HepG2 (cell line): ENCODE measurements around the gene VCL. TPM values are rescaled to one million over a fixed set of nuclear protein-coding genes. Genes with fewer than 3 reads are reported as not detected.

ENCODE experiments used
- AKAP8 ChIP-seq: sonication (generic); formaldehyde crosslinking; IDR thresholded peaks from 2 replicates; pipeline ENCODE4 v1.5.1; 2020; ENCODE audit warnings: mild to moderate bottlenecking, missing genetic modification reagents
- CC2D1A ChIP-seq: sonication (generic); formaldehyde crosslinking; IDR thresholded peaks from 2 replicates; pipeline ENCODE4 v1.8.1; 2023; ENCODE audit warnings: mild to moderate bottlenecking, missing genetic modification reagents
- EEA1 ChIP-seq: sonication (generic); formaldehyde crosslinking; IDR thresholded peaks from 2 replicates; pipeline ENCODE4 v1.5.1; 2020; ENCODE audit warnings: mild to moderate bottlenecking, missing genetic modification reagents, borderline replicate concordance
- HINFP ChIP-seq: sonication (generic); formaldehyde crosslinking; IDR thresholded peaks from 2 replicates; pipeline ENCODE4 v1.4.0; 2020; ENCODE audit warnings: low read depth, mild to moderate bottlenecking, missing genetic modification reagents
- HOXA5 ChIP-seq: sonication (generic); formaldehyde crosslinking; IDR thresholded peaks from 2 replicates; pipeline ENCODE4 v1.4.0; 2020; ENCODE audit warnings: missing genetic modification reagents
- HOXA7 ChIP-seq: sonication (generic); formaldehyde crosslinking; IDR thresholded peaks from 2 replicates; pipeline ENCODE4 v1.8.1; 2022; ENCODE audit warnings: mild to moderate bottlenecking, missing genetic modification reagents, moderate library complexity
- IRF2 ChIP-seq: IDR thresholded peaks from 2 replicates; pipeline ENCODE4 v1.6.1; 2018; ENCODE audit warnings: missing genetic modification reagents, missing compliant biosample characterization
- KAT8 ChIP-seq: IDR thresholded peaks from 2 replicates; pipeline ENCODE4 v1.6.1; 2016; ENCODE audit warnings: missing genetic modification reagents, missing compliant biosample characterization
- KLF13 ChIP-seq: sonication (generic); formaldehyde crosslinking; IDR thresholded peaks from 2 replicates; pipeline ENCODE4 v1.4.0; 2020; ENCODE audit warnings: mild to moderate bottlenecking, missing genetic modification reagents
- NKX3-1 ChIP-seq: sonication (generic); formaldehyde crosslinking; IDR thresholded peaks from 2 replicates; pipeline ENCODE4 v1.5.0; 2020; ENCODE audit warnings: missing genetic modification reagents
- PHF21A ChIP-seq: sonication (generic); formaldehyde crosslinking; IDR thresholded peaks from 2 replicates; pipeline ENCODE4 v1.5.0; 2020; ENCODE audit warnings: mild to moderate bottlenecking, missing genetic modification reagents
- PITX1 ChIP-seq: sonication (generic); formaldehyde crosslinking; IDR thresholded peaks from 2 replicates; pipeline ENCODE4 v1.5.1; 2020; ENCODE audit warnings: mild to moderate bottlenecking, missing genetic modification reagents
- RBAK ChIP-seq: sonication (generic); formaldehyde crosslinking; IDR thresholded peaks from 2 replicates; pipeline ENCODE4 v1.5.1; 2020; ENCODE audit warnings: mild to moderate bottlenecking, missing genetic modification reagents
- SMAD3 ChIP-seq: sonication (generic); formaldehyde crosslinking; IDR thresholded peaks from 2 replicates; pipeline ENCODE4 v1.4.0; 2020; ENCODE audit warnings: missing genetic modification reagents
- ZBTB37 ChIP-seq: sonication (generic); formaldehyde crosslinking; IDR thresholded peaks from 2 replicates; pipeline ENCODE4 v1.4.0; 2020; ENCODE audit warnings: mild to moderate bottlenecking, missing genetic modification reagents
- ZNF101 ChIP-seq: sonication (generic); formaldehyde crosslinking; IDR thresholded peaks from 2 replicates; pipeline ENCODE4 v1.4.0; 2020; ENCODE audit warnings: mild to moderate bottlenecking, low read depth, missing genetic modification reagents, borderline replicate concordance
- ZNF225 ChIP-seq: sonication (generic); formaldehyde crosslinking; IDR thresholded peaks from 2 replicates; pipeline ENCODE4 v1.4.0; 2020; ENCODE audit warnings: mild to moderate bottlenecking, missing genetic modification reagents
- ZNF232 ChIP-seq: sonication (generic); formaldehyde crosslinking; IDR thresholded peaks from 2 replicates; pipeline ENCODE4 v1.4.0; 2020; ENCODE audit warnings: missing genetic modification reagents, borderline replicate concordance
- ZNF3 ChIP-seq: IDR thresholded peaks from 2 replicates; pipeline ENCODE4 v1.7.0; 2017; ENCODE audit warnings: inconsistent platforms
- ZNF317 ChIP-seq: sonication (generic); formaldehyde crosslinking; IDR thresholded peaks from 2 replicates; pipeline ENCODE4 v1.5.0; 2020; ENCODE audit warnings: mild to moderate bottlenecking, missing genetic modification reagents
- ZNF326 ChIP-seq: sonication (generic); formaldehyde crosslinking; IDR thresholded peaks from 2 replicates; pipeline ENCODE4 v1.4.0; 2020; ENCODE audit warnings: missing genetic modification reagents, borderline replicate concordance
- ZNF552 ChIP-seq: sonication (generic); formaldehyde crosslinking; IDR thresholded peaks from 2 replicates; pipeline ENCODE4 v1.9.0; 2022; ENCODE audit warnings: missing genetic modification reagents, mild to moderate bottlenecking, borderline replicate concordance
- ZNF589 ChIP-seq: sonication (generic); formaldehyde crosslinking; conservative IDR thresholded peaks from 2 replicates; pipeline ENCODE4 v1.8.0; 2022; ENCODE audit warnings: mild to moderate bottlenecking, moderate library complexity, missing genetic modification reagents
- ZNF891 ChIP-seq: sonication (generic); formaldehyde crosslinking; IDR thresholded peaks from 2 replicates; pipeline ENCODE4 v1.5.0; 2020; ENCODE audit warnings: mild to moderate bottlenecking, missing genetic modification reagents
- ZSCAN25 ChIP-seq: sonication (generic); formaldehyde crosslinking; IDR thresholded peaks from 2 replicates; pipeline ENCODE4 v1.8.0; 2022; ENCODE audit warnings: mild to moderate bottlenecking, missing genetic modification reagents
- polyA plus RNA-seq, 8 experiments: library from polyadenylated mRNA; depleted of rRNA in 3 of 8; stranded (reverse) in 7 of 8; unstranded in 1 of 8; fragments of >200 nt; fragmentation: Illumina TruSeq in 4 of 8; extraction: Trizol in 4 of 8; gene quantifications; 2 replicates each; pipeline versions ENCODE4 v1.2.1 to v1.2.3, GENCODE V29; 2011 to 2016; ENCODE audit warnings: low read depth in 4 of 8, missing spikeins in 1 of 8, mixed read lengths in 1 of 8; ENCODE audit not compliant: insufficient read depth in 1 of 8
- total RNA-seq, 5 experiments: library from RNA; depleted of rRNA; stranded (reverse); fragments of >200 nt; fragmentation: Illumina TruSeq; extraction: Trizol; gene quantifications; 2 replicates each; pipeline ENCODE4 v1.2.3, GENCODE V29; 2016; ENCODE audit warnings: low read depth in 1 of 5
- TF ChIP-seq, protein P1 (sequence below): IDR thresholded peaks from 2 replicates; pipeline ENCODE4 v1.6.1; 2012; ENCODE audit warnings: inconsistent platforms
- TF ChIP-seq, protein P2 (sequence below): IDR thresholded peaks from 2 replicates; pipeline ENCODE4 v1.6.1; 2018; ENCODE audit warnings: missing genetic modification reagents

VCL gene
- total and polyA plus RNA-seq, 2 of the 13 experiments (the other 11 are each of a cell fraction or from before 2014, with no cell fraction given), result 17.3 to 26.9 TPM

DNA sequence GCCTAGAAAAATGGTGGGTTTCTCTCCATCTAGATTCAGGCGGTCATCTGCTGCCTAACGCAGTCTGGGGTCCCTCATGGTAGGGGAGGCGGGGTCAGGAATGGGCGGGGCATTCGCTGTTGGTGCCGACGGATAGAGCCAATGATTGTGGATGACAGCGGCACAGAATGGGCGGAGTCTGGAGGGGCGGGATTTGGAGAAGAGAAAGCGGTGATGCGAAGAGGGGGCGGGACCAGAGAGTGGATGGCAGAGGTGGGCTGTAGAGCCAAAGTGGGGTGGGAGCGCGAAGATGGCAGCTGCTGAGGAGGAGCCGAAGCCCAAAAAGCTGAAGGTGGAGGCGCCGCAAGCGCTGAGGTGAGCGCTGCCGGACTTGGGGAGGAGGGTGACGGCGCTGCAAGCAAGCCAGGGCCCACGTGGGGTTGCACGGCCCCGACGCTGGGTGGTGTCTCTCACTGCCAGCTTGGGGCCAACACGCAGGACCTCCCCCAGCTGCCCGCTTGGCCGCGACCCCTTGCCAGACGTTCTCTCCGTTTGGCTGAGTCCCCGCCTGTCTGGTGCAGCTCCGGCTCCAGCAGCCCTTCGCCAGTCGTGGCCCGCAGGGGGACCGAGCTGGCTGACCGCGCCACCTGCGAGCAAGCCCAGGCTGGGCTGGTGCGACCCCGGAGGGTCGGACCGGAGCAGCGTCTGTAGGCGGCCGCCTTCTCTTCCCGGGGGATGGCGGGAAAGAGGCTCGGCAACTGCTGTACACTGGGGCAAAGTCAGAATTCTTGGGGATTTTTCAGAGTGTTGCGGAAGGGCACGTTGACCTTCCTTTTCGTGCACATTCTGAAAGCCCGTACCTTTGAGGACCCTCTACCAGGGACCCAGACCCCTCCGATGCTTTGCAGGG lies 153.3 kb downstream of the VCL start, which contains the start of gene ADK (continued):
- TF ChIP-seq, protein P1, sequence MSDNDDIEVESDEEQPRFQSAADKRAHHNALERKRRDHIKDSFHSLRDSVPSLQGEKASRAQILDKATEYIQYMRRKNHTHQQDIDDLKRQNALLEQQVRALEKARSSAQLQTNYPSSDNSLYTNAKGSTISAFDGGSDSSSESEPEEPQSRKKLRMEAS, result peak; percentile 80
- TF ChIP-seq, protein P2, sequence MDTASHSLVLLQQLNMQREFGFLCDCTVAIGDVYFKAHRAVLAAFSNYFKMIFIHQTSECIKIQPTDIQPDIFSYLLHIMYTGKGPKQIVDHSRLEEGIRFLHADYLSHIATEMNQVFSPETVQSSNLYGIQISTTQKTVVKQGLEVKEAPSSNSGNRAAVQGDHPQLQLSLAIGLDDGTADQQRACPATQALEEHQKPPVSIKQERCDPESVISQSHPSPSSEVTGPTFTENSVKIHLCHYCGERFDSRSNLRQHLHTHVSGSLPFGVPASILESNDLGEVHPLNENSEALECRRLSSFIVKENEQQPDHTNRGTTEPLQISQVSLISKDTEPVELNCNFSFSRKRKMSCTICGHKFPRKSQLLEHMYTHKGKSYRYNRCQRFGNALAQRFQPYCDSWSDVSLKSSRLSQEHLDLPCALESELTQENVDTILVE (CRISPR knock-in tag), result no peak
- TF ChIP-seq ZNF317 (CRISPR knock-in tag), result peak; percentile 62
- no peak; the same call in 1 of the 2 replicates for TF ChIP-seq AKAP8 (CRISPR knock-in tag)
- peak; percentile 40; the same call in 1 of the 2 replicates for TF ChIP-seq KAT8 (CRISPR knock-in tag)
- peak; percentile 13; the same call in 1 of the 2 replicates for TF ChIP-seq SMAD3 (CRISPR knock-in tag)
- TF ChIP-seq ZNF589 (CRISPR knock-in tag), result no peak
- TF ChIP-seq PITX1 (CRISPR knock-in tag), result no peak
- no peak for TF ChIP-seq HINFP (CRISPR knock-in tag)
- TF ChIP-seq ZSCAN25, result peak; percentile 57; the same call in 1 of the 2 replicates
- TF ChIP-seq ZNF225 (CRISPR knock-in tag), result peak; percentile 71
- TF ChIP-seq RBAK (CRISPR knock-in tag), result no peak
- no peak for TF ChIP-seq PHF21A (CRISPR knock-in tag)
- peak; percentile 34; the same call in 1 of the 2 replicates for TF ChIP-seq NKX3-1 (CRISPR knock-in tag)
- TF ChIP-seq ZNF232 (CRISPR knock-in tag), result peak; percentile 70; the same call in 1 of the 2 replicates
- 0 out of 2 replicates have a peak, but pooled peaks have one; percentile 76 for TF ChIP-seq HOXA5 (CRISPR knock-in tag)
- peak; percentile 13; the same call in 1 of the 2 replicates for TF ChIP-seq ZBTB37 (CRISPR knock-in tag)
- 0 out of 2 replicates have a peak, but pooled peaks have one; percentile 61 for TF ChIP-seq ZNF101 (CRISPR knock-in tag)
- TF ChIP-seq EEA1 (CRISPR knock-in tag), result no peak
- TF ChIP-seq ZNF3, result no peak
- 0 out of 2 replicates have a peak, but pooled peaks have one; percentile 84 for TF ChIP-seq ZNF552
- TF ChIP-seq ZNF891 (CRISPR knock-in tag), result peak; percentile 90
- TF ChIP-seq HOXA7 (CRISPR knock-in tag), result no peak
- no peak for TF ChIP-seq ZNF326 (CRISPR knock-in tag)
- peak; percentile 35 for TF ChIP-seq IRF2 (CRISPR knock-in tag)
- no peak for TF ChIP-seq CC2D1A (CRISPR knock-in tag)
- TF ChIP-seq KLF13, result no peak
